Measurements from ENCODE around the gene FSIP1.

The FSIP1 gene

DNA sequence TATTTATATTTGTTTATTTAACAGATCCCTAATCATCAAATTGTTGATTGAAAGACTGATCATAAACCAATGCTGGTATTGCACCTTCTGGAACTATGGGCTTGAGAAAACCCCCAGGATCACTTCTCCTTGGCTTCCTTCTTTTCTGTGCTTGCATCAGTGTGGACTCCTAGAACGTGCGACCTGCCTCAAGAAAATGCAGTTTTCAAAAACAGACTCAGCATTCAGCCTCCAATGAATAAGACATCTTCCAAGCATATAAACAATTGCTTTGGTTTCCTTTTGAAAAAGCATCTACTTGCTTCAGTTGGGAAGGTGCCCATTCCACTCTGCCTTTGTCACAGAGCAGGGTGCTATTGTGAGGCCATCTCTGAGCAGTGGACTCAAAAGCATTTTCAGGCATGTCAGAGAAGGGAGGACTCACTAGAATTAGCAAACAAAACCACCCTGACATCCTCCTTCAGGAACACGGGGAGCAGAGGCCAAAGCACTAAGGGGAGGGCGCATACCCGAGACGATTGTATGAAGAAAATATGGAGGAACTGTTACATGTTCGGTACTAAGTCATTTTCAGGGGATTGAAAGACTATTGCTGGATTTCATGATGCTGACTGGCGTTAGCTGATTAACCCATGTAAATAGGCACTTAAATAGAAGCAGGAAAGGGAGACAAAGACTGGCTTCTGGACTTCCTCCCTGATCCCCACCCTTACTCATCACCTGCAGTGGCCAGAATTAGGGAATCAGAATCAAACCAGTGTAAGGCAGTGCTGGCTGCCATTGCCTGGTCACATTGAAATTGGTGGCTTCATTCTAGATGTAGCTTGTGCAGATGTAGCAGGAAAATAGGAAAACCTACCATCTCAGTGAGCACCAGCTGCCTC, 187.1 kb downstream of the FSIP1 start:
- no peak for DNase-seq (ENCODE audit: low read depth in 3 of 3, low spot score in 1 of 3)

DNA sequence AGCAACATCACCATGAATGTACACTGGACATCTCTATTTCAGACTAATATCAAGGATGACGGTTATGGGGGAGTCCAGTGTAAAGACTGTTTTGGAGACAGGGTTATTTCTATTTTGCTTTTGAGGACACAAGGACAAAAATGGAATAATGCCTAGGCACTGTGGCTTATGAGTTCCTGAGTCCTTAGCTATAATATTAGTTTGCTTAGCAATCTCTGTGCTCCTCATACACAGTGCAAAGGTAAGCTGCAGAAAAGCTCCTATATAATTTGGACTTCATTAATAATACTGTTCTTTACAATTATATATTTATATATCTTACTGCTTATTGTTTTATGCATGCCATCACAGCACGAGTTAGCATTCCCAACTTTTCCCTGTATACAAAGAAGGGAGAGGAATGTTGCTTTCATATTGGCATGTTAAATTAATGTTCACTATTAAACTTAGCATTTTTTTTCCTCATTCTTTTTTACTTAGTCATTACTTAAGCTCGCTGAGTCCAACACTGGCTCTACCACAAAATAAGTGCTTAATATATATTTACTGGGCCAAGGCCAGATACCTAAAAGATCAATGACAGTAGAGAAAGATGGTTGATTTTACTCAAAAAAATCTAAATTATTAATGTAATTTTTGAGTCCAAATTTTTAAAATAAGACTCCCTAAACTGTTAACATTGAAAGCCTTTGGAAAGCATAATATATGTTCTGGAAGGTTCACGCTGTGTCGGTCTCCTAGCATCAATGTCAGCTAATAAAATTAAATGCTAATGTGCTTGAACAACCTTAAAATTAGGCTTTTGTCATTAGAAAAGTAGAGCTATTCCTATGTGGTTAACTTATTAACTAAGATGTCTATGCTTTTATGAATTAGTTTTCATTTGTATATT, 187.9 kb downstream of the FSIP1 start:
- DNase-seq (ENCODE audit: low read depth in 3 of 3, low spot score in 1 of 3) = no peak

DNA sequence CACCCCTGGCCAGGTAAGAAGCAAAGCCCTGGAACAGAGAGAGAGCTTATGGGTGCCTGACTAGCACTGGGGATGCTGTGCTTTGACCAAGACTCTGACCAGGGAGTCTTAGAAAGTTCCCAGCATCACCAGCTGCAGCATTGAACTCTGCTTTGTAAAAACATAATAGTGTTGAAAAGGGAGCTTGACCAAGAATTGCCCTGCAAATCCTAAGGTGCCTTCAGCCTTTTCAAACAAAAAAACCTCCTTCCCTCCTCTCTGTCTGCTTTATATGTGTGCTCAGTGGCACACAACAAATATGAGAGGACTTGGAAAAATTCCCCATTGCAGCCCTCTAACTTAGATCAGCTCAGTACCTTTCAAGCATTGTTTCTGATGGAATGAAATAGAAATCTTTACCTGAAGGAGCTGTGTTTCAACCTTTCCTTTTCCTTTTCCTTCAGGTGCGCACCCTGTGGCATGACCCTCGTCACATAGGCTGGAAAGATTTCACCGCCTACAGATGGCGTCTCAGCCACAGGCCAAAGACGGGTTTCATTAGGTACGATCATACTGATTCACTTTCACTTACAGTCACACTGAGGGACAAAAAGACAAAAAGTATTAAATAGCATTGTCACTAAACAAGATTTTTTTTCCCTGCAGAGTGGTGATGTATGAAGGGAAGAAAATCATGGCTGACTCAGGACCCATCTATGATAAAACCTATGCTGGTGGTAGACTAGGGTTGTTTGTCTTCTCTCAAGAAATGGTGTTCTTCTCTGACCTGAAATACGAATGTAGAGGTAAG, 188.8 kb downstream of the FSIP1 start:
- no peak for DNase-seq (ENCODE audit: low read depth in 3 of 3, low spot score in 1 of 3)

DNA sequence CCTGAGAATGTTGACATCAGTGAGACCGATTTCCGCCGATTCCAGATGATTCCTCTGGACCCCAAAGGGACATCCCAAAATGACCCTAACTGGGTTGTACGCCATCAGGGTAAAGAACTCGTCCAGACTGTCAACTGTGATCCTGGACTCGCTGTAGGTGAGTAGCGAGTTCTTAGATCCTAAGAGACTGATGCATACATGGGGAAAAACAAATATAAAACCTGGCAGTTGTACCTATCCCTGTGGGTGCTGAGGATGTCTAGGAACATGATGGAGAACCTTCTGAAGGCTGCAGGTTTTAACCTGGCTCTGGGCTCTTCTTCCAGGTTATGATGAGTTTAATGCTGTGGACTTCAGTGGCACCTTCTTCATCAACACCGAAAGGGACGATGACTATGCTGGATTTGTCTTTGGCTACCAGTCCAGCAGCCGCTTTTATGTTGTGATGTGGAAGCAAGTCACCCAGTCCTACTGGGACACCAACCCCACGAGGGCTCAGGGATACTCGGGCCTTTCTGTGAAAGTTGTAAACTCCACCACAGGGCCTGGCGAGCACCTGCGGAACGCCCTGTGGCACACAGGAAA, 189.5 kb downstream of the FSIP1 start:
- DNase-seq (ENCODE audit: low read depth in 3 of 3, low spot score in 1 of 3) = no peak

DNA sequence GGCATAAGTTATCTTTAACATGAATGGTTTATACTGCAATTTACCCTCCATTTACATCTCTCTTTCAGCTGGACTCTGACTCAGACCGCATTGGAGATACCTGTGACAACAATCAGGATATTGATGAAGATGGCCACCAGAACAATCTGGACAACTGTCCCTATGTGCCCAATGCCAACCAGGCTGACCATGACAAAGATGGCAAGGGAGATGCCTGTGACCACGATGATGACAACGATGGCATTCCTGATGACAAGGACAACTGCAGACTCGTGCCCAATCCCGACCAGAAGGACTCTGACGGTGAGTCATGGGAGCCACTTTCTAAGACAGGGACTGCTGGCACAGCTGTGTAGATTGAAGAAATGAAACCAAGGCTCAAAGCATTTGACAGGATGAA, 190.1 kb downstream of the FSIP1 start:
- no peak for DNase-seq (ENCODE audit: low read depth in 3 of 3, low spot score in 1 of 3)

DNA sequence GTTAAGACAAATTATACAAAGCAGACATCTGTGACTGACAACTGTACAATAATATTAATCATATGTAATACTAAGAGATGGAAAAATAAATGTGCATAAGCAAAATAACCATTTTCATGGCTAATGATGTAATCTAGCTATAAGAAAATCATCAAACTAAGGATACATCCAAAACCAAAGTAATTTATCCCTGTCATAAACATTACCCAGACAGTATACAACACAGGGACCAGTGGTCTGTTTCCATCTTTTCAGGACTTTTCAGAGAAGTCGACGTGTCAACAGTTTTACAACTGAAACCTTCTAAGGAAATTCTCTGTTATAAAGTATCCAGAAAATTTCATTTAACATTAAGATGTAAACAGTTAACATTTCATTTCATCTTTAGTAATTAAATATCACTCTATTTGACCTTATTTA, 190.7 kb downstream of the FSIP1 start:
- DNase-seq (ENCODE audit: low read depth in 3 of 3, low spot score in 1 of 3) = no peak

DNA sequence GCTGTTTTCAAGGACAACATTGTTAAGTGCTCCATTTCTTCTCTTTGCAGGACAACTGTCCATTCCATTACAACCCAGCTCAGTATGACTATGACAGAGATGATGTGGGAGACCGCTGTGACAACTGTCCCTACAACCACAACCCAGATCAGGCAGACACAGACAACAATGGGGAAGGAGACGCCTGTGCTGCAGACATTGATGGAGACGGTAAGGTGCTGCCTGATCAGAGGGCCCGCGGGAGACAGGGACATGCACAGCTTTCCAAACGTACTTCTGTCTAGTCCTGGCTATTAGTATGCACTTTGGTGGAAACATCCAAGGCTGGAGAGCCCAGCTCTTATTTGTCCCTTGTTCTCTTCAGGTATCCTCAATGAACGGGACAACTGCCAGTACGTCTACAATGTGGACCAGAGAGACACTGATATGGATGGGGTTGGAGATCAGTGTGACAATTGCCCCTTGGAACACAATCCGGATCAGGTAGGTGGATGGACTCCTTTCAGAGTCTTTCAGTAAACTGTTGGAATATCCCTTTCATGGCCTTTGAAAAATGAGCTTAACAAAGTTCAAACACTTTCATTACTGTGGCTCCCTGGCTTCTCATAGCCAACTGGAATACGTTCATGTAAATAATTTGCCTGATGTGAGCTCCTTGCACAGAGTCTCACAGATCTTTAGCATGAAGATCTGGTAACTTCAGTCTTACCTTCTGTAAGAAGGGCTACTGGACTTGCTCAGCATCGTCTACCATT, 191.3 kb downstream of the FSIP1 start:
- DNase-seq (ENCODE audit: low read depth in 3 of 3, low spot score in 1 of 3) = no peak

DNA sequence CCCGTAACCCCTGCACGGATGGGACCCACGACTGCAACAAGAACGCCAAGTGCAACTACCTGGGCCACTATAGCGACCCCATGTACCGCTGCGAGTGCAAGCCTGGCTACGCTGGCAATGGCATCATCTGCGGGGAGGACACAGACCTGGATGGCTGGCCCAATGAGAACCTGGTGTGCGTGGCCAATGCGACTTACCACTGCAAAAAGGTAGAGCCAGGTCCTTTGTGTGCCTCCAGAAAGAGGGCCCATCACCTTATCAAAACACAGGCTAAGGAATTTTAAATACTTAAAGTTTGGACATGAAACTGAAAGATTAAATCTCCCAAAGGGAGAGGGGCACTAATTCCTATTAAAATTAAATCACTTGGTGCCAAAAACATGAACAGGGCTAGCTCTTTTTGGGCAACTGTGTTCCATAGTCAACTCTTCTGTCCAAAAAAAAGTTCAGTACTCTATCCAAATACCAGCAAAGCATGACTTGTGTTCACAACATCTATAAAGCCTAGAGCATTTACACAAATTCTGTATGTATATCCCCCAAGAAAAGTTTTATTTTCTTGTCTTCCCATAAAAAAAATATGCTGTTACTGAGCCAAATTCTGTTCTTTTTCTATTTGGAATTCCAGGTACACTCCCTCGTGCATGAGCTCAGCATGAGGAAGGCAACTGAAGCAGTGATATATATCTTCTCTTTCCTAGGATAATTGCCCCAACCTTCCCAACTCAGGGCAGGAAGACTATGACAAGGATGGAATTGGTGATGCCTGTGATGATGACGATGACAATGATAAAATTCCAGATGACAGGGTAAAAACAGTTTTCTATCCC, 192.6 kb downstream of the FSIP1 start:
- DNase-seq (ENCODE audit: low read depth in 3 of 3, low spot score in 1 of 3) = no peak

DNA sequence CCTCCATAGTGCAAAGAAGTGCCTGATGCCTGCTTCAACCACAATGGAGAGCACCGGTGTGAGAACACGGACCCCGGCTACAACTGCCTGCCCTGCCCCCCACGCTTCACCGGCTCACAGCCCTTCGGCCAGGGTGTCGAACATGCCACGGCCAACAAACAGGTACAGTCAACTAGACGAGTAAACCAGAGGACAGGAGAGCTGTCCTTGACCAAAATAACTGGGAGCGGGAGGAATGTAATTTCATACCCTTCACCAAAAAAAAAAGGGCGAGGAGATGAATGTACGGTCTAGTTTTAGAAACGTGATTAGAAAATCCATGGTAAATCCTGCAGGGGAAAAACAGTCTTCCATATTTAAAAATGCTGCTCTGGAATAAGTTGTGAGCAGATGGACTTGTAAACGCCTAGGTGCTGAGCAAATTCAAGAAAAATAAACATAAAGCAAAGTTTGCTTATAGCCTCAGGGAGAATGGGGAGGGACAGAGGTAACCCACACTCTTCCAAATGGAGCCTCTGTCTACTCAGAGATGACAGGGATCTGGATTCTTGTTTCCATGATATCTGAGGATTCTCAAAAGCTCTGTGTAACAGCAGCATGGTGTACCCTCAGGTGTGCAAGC, 193.3 kb downstream of the FSIP1 start:
- no peak for DNase-seq (ENCODE audit: low read depth in 3 of 3, low spot score in 1 of 3)

DNA sequence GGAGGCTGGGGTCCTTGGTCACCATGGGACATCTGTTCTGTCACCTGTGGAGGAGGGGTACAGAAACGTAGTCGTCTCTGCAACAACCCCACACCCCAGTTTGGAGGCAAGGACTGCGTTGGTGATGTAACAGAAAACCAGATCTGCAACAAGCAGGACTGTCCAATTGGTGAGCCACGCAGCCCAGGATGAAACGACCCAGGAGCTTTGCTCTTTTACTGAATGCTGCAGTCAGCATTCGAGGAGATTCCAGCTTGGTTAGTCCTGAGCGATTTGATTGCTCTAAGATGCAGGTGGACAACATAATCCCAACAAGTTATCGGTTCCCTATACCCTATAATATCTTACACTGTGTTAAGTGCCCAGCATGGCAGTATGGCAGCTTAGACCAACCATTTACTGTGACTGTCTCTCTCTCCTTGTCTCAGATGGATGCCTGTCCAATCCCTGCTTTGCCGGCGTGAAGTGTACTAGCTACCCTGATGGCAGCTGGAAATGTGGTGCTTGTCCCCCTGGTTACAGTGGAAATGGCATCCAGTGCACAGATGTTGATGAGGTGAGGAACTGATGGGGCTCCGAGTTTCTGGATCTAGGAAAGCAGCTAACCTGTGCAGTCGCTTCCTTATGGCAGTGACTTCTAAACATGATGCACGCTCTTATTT, 194.0 kb downstream of the FSIP1 start:
- DNase-seq (ENCODE audit: low read depth in 3 of 3, low spot score in 1 of 3) = no peak

DNA sequence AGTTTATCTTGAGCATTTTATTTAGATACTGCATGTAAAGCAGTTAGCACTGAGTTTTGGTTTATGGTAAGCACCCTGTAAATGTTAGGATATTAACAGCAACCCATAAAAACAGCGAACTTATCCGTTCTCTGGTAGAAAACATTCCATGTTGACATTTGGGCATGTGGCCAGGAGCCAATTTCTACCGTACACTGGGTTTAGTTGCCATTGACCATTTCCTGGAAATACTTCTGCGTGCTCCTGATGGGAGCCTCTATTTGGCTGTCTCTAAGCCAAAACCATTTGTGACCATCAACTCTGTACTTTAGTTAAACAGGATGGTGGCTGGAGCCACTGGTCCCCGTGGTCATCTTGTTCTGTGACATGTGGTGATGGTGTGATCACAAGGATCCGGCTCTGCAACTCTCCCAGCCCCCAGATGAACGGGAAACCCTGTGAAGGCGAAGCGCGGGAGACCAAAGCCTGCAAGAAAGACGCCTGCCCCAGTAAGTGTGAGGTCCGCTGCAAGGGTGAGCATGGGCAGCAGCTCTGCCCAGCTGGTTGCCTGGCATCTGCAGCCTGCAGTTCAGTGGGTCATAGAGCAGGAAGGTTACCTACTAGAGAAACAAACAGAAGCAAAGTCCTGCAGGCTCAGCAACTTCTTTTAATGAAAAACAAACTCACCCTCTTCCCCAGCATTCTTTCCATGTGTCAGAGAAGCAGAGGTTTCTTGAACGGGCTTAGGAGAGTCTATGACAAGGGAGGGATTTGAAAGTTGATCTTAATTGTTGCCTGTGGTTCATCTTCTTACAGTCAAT, 194.7 kb downstream of the FSIP1 start:
- no peak for DNase-seq (ENCODE audit: low read depth in 3 of 3, low spot score in 1 of 3)

DNA sequence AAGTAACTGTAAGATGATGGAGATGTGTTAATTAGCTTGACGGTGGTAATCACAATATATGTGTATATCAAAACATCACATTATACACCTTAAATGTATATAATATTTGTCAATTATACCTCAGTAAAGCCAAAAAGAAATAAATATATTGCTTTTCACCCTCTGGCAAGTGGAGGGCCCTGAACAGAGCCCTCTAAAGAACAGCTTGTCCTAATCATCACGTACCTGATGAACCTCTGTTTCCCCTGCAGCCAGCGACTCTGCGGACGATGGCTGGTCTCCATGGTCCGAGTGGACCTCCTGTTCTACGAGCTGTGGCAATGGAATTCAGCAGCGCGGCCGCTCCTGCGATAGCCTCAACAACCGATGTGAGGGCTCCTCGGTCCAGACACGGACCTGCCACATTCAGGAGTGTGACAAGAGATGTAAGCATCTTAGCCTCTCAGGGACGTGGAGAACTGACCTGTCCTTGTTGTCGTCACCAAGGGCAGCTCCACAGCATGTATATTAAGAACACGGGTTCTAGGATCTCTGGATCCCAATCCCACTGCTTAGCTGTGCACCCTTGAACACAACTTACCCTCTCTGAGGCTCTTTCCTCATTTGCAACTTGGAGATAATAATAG, 195.4 kb downstream of the FSIP1 start:
- DNase-seq (ENCODE audit: low read depth in 3 of 3, low spot score in 1 of 3) = no peak

DNA sequence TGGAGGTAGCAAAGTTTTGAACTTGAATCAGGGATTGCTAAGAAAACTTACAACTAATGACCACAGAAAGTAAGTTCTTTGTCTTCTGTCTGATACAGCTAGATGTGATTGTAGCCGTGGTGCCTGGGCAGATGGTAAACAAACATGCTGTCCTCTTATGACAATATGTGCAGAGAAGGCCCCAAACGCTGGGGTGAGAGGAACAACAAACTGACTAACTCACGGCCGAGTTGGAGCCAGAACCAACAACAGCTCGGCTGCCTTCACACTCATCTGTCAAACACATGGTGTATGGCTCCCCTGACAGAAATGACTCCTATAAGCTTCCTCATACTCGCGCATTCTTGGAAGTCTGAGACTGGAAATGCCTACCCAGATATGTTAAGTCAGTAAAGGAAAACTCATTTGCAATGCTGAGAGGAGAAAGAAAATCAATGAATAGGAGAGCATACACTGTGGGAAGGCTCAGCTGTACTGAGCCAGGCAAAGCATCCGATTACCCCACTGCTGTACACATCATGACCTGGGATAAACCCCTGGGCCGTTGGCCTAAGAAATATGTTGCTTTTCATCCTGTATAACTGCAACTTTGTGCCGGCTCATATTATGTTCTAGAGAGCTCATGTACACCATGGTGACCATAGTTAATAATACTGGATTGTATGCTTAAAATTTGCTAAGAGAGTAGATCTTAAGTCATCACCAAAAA, 196.1 kb downstream of the FSIP1 start:
- no peak for DNase-seq (ENCODE audit: low read depth in 3 of 3, low spot score in 1 of 3)

DNA sequence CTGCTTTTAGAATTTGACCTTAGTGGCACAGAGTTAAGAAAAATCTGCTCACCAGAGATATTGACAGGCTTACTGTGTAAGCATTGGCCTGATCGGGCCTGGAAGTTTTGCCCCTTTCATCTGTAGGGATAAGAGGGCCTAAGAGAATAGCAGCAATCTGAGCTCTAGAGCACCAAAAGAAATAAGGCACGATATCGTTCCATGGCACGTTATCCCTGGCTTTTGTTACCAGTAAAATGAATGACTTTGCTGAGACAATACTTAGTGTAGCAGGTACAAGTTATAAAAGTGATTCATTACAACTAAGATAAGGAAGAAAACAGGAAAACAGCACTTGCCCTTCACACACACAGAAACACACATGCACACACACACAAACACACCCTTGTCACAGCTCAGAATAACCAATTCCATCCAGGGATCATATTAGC, 196.8 kb downstream of the FSIP1 start:
- DNase-seq (ENCODE audit: low read depth in 3 of 3, low spot score in 1 of 3) = no peak

DNA sequence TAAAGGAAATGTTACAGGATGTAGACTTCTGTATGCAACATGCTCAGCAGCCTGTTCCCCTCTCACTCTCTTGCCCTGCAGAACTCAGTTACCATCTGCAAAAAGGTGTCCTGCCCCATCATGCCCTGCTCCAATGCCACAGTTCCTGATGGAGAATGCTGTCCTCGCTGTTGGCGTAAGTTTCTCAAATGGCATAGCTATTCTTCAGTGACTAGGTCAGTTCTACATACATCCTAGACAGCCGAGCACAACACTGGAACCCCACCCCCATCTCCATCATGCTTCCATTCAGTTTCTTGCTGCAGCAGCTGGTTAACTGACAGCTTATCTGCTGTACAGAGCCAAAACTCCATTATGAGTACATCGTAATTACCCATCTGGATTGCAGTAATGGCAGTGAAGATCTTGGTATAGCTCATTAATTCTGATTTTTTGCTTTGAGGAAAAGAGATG, 197.2 kb downstream of the FSIP1 start:
- no peak for DNase-seq (ENCODE audit: low read depth in 3 of 3, low spot score in 1 of 3)

DNA sequence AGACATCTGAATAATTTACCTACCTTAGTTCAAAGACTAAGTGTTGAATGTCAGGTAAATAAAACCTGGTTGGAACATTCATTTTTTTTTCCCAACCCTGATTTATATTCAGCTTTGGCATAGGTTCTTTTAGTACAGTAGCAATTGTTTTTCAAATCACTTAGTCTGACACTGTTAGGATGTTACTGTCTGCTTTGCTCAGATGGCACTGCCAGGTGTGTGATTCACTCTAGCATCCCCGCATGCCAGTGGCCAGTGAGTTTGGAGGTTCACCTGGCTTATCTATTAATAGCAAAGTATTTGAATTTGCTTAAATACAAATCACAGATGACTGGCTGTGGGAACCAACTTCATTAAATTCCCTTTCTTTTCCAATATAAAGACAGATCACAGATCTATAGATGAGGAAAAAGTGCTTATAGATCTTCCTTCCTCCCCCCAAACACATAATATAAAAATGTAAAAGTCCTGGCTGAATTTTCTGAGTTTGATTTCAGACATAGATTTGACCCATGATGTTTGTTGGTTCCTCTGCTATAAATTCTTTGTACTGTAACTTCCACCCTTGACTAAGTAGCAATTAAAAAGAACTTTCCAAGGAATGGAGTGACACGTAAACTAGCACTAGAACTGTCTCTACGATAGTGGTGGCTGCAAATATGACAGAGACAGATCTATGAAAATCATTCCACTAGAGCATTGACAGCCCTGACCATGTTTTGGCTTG, 197.8 kb downstream of the FSIP1 start:
- no peak for DNase-seq (ENCODE audit: low read depth in 3 of 3, low spot score in 1 of 3)
